A549 (cell line): Measurements from ENCODE around the gene NCR2. TPM values are rescaled to one million over a fixed set of nuclear protein-coding genes. Genes with fewer than 3 reads are reported as not detected.

Experiments used
- ATAC-seq, 2 experiments: fragments of 200-7000 bp in 1 of 2; fragments of >200 bp in 1 of 2; cut with Nextera tagmentation in 1 of 2; cut with Tn5 transposase in 1 of 2; 3 replicates each; pipeline versions ENCODE4 v1.8.0 to v1.9.1; 2018 to 2020; ENCODE audit warnings: mild to moderate bottlenecking in 1 of 2, moderate library complexity in 1 of 2
- CTCF ChIA-PET: fragments of 300-600 bp; sonication (Branson Sonifier 250); formaldehyde crosslinking; extraction: SDS; loops from one replicate; lab custom pipeline; 2021; ENCODE audit warnings: antibody characterized with exemption, inconsistent platforms; lab: Yijun Ruan, JAX
- POLR2A ChIA-PET: fragments of 350-600 bp; formaldehyde crosslinking; extraction: SDS; loops from one replicate; lab custom pipeline; 2021; ENCODE audit warnings: antibody characterized with exemption, inconsistent platforms; lab: Yijun Ruan, JAX
- DNase-seq, 2 experiments: peaks; one replicate each; pipeline versions ENCODE4 v3.0.0 to v3.0.0-alpha.2; 2011 to 2016; ENCODE audit warnings: low read depth in 1 of 2, low spot score in 1 of 2
- FAIRE-seq: peaks from 2 replicates; lab custom pipeline; 2011; peaks lifted over from hg19 to GRCh38; lab: Jason Lieb, UNC
- H3K27ac ChIP-seq, 2 experiments: fragments of >200 bp; sonication (Bioruptor Twin); formaldehyde crosslinking; 3 replicates each; pipeline ENCODE4 v1.5.1; 2016 to 2017
- H3K4me1 ChIP-seq: fragments of >200 bp; sonication (Bioruptor Twin); formaldehyde crosslinking; 3 replicates; pipeline ENCODE4 v1.6.1; 2016
- H3K4me2 ChIP-seq: fragments of >200 bp; sonication (Bioruptor Twin); formaldehyde crosslinking; 3 replicates; pipeline ENCODE4 v1.6.1; 2016
- H3K4me3 ChIP-seq: fragments of >200 bp; sonication (Bioruptor Twin); formaldehyde crosslinking; 3 replicates; pipeline ENCODE4 v1.5.1; 2016
- H3K9me3 ChIP-seq: fragments of >200 bp; sonication (Bioruptor Twin); formaldehyde crosslinking; 3 replicates; pipeline ENCODE4 v1.6.1; 2016
- CHD2 ChIP-seq: fragments of 150-350 bp; IDR thresholded peaks from 2 replicates; pipeline ENCODE4 v1.6.1; 2014; ENCODE audit warnings: low read length; ENCODE audit not compliant: partially characterized antibody
- CTCF ChIP-seq: fragments of >200 bp; sonication (Bioruptor Twin); formaldehyde crosslinking; IDR thresholded peaks from 3 replicates; pipeline ENCODE4 v1.5.1; 2016
- EHF ChIP-seq: fragments of 250-450 bp; sonication (Bioruptor Pico); IDR thresholded peaks from 2 replicates; pipeline ENCODE4 v1.5.0; 2020; ENCODE audit warnings: mild to moderate bottlenecking
- ESRRA ChIP-seq: fragments of 150-350 bp; IDR thresholded peaks from 2 replicates; pipeline ENCODE4 v1.6.1; 2014; ENCODE audit warnings: mild to moderate bottlenecking, low read length, borderline replicate concordance
- FOSB ChIP-seq: fragments of 250-450 bp; sonication (Bioruptor Pico); IDR thresholded peaks from 2 replicates; pipeline ENCODE4 v1.5.0; 2020; ENCODE audit warnings: mild to moderate bottlenecking, moderate library complexity
- FOSL2 ChIP-seq, 2 experiments: fragments of 450-650 bp in 1 of 2; fragments of >200 bp in 1 of 2; sonication (Bioruptor Twin) in 1 of 2; formaldehyde crosslinking; IDR thresholded peaks; 2 replicates each; pipeline versions ENCODE4 v1.5.0 to v1.6.1; 2016 to 2020; ENCODE audit warnings: mild to moderate bottlenecking in 1 of 2, moderate library complexity in 1 of 2
- FOXS1 ChIP-seq: fragments of 250-450 bp; sonication (Bioruptor Pico); IDR thresholded peaks from 2 replicates; pipeline ENCODE4 v1.5.0; 2020; ENCODE audit warnings: mild to moderate bottlenecking, moderate library complexity
- HEYL ChIP-seq: fragments of 250-450 bp; sonication (Bioruptor Pico); IDR thresholded peaks from 2 replicates; pipeline ENCODE4 v1.8.0; 2021; ENCODE audit warnings: mild to moderate bottlenecking, moderate library complexity
- HOXA7 ChIP-seq: fragments of 250-450 bp; sonication (Bioruptor Pico); IDR thresholded peaks from 2 replicates; pipeline ENCODE4 v1.5.0; 2020; ENCODE audit warnings: mild to moderate bottlenecking, moderate library complexity
- HOXB13 ChIP-seq: fragments of 250-450 bp; sonication (Bioruptor Pico); IDR thresholded peaks from 2 replicates; pipeline ENCODE4 v1.5.0; 2020; ENCODE audit warnings: low read depth, mild to moderate bottlenecking, moderate library complexity
- MAX ChIP-seq: IDR thresholded peaks from 2 replicates; pipeline ENCODE4 v1.6.1; 2012
- PBX3 ChIP-seq: IDR thresholded peaks from 2 replicates; pipeline ENCODE4 v1.6.1; 2012
- POLR2A ChIP-seq: IDR thresholded peaks from 2 replicates; pipeline ENCODE4 v1.6.1; 2012; ENCODE audit warnings: mild to moderate bottlenecking, low read length
- REST ChIP-seq: fragments of 200-600 bp; sonication (generic); IDR thresholded peaks from 2 replicates; pipeline ENCODE4 v1.6.1; 2016; ENCODE audit warnings: antibody characterized with exemption, mild to moderate bottlenecking, moderate library complexity
- SMC3 ChIP-seq: fragments of >200 bp; sonication (Bioruptor Twin); formaldehyde crosslinking; IDR thresholded peaks from 3 replicates; pipeline ENCODE4 v1.6.1; 2018; ENCODE audit warnings: inconsistent platforms
- USF2 ChIP-seq: fragments of 450-650 bp; IDR thresholded peaks from 2 replicates; pipeline ENCODE4 v1.6.1; 2014; ENCODE audit warnings: antibody characterized with exemption
- ZSCAN20 ChIP-seq: fragments of 250-450 bp; sonication (Bioruptor Pico); IDR thresholded peaks from 2 replicates; pipeline ENCODE4 v1.8.0; 2022; ENCODE audit warnings: mild to moderate bottlenecking, moderate library complexity
- WGBS: methylation state at CpG from one replicate; pipeline ENCODE4 v1.1.6; 2017; ENCODE audit errors: missing lambda C conversion rate; 5-methylcytosine and 5-hydroxymethylcytosine counted together
- polyA plus RNA-seq, 4 experiments: library from polyadenylated mRNA; depleted of rRNA in 3 of 4; stranded (reverse); fragments of >200 nt; fragmentation: RNase III in 1 of 4; extraction: RNeasy Plus Mini Kit Qiagen cat#74134 plus additional on column Dnase treatment in 1 of 4; gene quantifications; 2 replicates in 3 of 4; 3 replicates in 1 of 4; pipeline ENCODE4 v1.2.3, GENCODE V29; 2011 to 2017

The NCR2 gene
- polyA plus RNA-seq, 2 of the 4 experiments (the other 2 are of a cell fraction) = not detected

GRCh38 chr6:41318654-41319565 is 16.5 kb upstream of the NCR2 start (continued):
- TF ChIP-seq HEYL (no peak), POLR2A (no peak), ZSCAN20 (CRISPR knock-in tag) (no peak)

- Histone ChIP-seq H3K4me3 (no peak overlapping the region), H3K9me3 (no peaks in the 10 kb centered on the region), H3K4me1 (peaks cover 18% of the 10 kb centered on the region), H3K4me2 (peak overlapping the region; percentile 47; the same call in 2 of the 3 replicates), H3K27ac (peak overlapping the region; percentile 59 to 80)
- no peak for ATAC-seq
- WGBS = 86% methylated on average over 4 of the region's 4 CpGs
- DNase-seq = no peak
- POLR2A ChIA-PET = interaction anchor here (0.8 kb wide), 1 partner anchor 249 kb away, joined by 4 read pairs; the partner anchor contains the start of genes NFYA and OARD1
- no peak for FAIRE-seq
- no peak for TF ChIP-seq FOXS1 (CRISPR knock-in tag)
- TF ChIP-seq SMC3 = no peak
- TF ChIP-seq FOSB (CRISPR knock-in tag) = no peak
- no peak for TF ChIP-seq HEYL
- TF ChIP-seq MAX = no peak
- TF ChIP-seq REST = no peak
- no peak for TF ChIP-seq EHF (CRISPR knock-in tag)
- no peak for TF ChIP-seq FOSL2 (IDR thresholded peaks at IDR 0.05)
- no peak for TF ChIP-seq FOSL2 (CRISPR knock-in tag; IDR thresholded peaks at IDR 0.05)
- TF ChIP-seq ZSCAN20 (CRISPR knock-in tag) = no peak
- no peak for TF ChIP-seq CTCF
- no peak for TF ChIP-seq ESRRA
- no peak for TF ChIP-seq HOXA7
- TF ChIP-seq HOXB13 (CRISPR knock-in tag) = no peak
- TF ChIP-seq CHD2 = no peak
- no peak for TF ChIP-seq PBX3
- TF ChIP-seq USF2 = no peak
- CTCF ChIA-PET = interaction anchor here (0.9 to 6.8 kb wide), 6 partner anchors 11 to 466 kb away, joined by 3 to 92 read pairs (median 4); partner anchors contain the start of gene TOMM6
These were observed 14.2 kb upstream of the NCR2 start for GRCh38 chr6:41321183-41321582.
